Heart left ventricle (tissue), 16 donors: ENCODE data around the gene NPIPA8. TPM values are rescaled to one million over a fixed set of nuclear protein-coding genes. Genes with fewer than 3 reads are reported as not detected.
A peak's percentile ranks its signal among the peaks of the same experiment; 100 is the strongest.
"Not testable (repeated sequence)": the region's sequence is repeated elsewhere in the genome, so short reads cannot be mapped to it uniquely, and the experiment has no call there.

ENCODE experiments used
- ATAC-seq, 4 donors: fragments of 200-7000 bp; cut with Tn5 transposase; one replicate each; pipeline ENCODE4 v1.9.1; 2020 to 2022; ENCODE audit warnings: moderate library complexity in 4 of 4, mild to moderate bottlenecking in 3 of 4, moderate number of reproducible peaks in 1 of 4
- DNase-seq, 5 donors: peaks; one replicate each; pipeline ENCODE4 v3.0.0-alpha.2; 2020
- H3K27ac ChIP-seq, 12 donors: fragments of 200-600 bp; sonication (generic) in 4 of 12; one replicate each; pipeline versions ENCODE4 v1.5.0 to v1.8.0; 2016 to 2022; ENCODE audit warnings: mild to moderate bottlenecking in 2 of 12
- H3K27me3 ChIP-seq, 9 donors: fragments of 200-600 bp; sonication (generic) in 2 of 9; one replicate each; pipeline versions ENCODE4 v1.5.1 to v1.8.0; 2016 to 2022; ENCODE audit warnings: mild to moderate bottlenecking in 3 of 9
- H3K36me3 ChIP-seq, 9 donors: fragments of 200-600 bp; sonication (generic) in 2 of 9; one replicate each; pipeline versions ENCODE4 v1.5.0 to v1.8.0; 2018 to 2022; ENCODE audit warnings: mild to moderate bottlenecking in 2 of 9
- H3K4me1 ChIP-seq, 12 donors: fragments of 200-600 bp; sonication (generic) in 4 of 12; one replicate each; pipeline versions ENCODE4 v1.5.0 to v1.8.0; 2016 to 2022; ENCODE audit warnings: mild to moderate bottlenecking in 3 of 12
- H3K4me3 ChIP-seq, 12 donors: fragments of 200-600 bp; sonication (generic) in 4 of 12; one replicate each; pipeline versions ENCODE4 v1.5.0 to v1.8.0; 2017 to 2022; ENCODE audit warnings: mild to moderate bottlenecking in 9 of 12, moderate library complexity in 4 of 12
- H3K9me3 ChIP-seq, 12 donors: fragments of 200-600 bp; sonication (generic) in 4 of 12; one replicate each; pipeline versions ENCODE4 v1.5.0 to v1.8.0; 2016 to 2022; ENCODE audit warnings: mild to moderate bottlenecking in 1 of 12
- WGBS, 4 donors: extraction: QIAGEN DNeasy Blood & Tissue Kit in 2 of 4; methylation state at CpG; one replicate each; pipeline versions ENCODE4 v1.1.5 to v1.1.7; 2013 to 2018; 5-methylcytosine and 5-hydroxymethylcytosine counted together
- intact Hi-C, 10 donors: fragments of 100-400 bp; cut with DNase I; formaldehyde crosslinking; loops; one replicate each; pipeline versions ENCODE4 v1.11.1 to v1.14.2; 2022
- polyA plus RNA-seq, 2 donors: library from polyadenylated mRNA; stranded (reverse); fragments of 200-250 nt; gene quantifications; one replicate each; pipeline ENCODE4 v1.2.3, GENCODE V29; 2013
- total RNA-seq, 9 donors: library from RNA; depleted of rRNA in 2 of 9; stranded (reverse); fragments of >200 nt in 2 of 9; fragmentation: NEBNext Ultra II Directional in 3 of 9; extraction: Animal tissue kit (Norgen Biotek cat#: 25700) in 3 of 9; gene quantifications; one replicate each; pipeline versions ENCODE4 v1.1.0 to v1.2.4, GENCODE V29; 2016 to 2023
- donor health status: ischemic (EF 13 %, LVEDD 7.1; RV severe dilation, severe dysfunction).
- donor health status: healthy with polysubstance abuse.
- donor health status: DM: no; HTN: yes; CAD: no.
- donor health status: DM: no; HTN: no; CAD: no.
- donor health status: ischemic (EF 25% LVEDD 6.9; RV normal size, moderate dysfunction).
- donor health status: ischemic (EF 25% LVEDD 5.7; RV mildly dilated, moderate dysfunction).
- donor health status: healthy.
- donor health status: DM: yes; HTN: yes; CAD: no.
- donor health status: ischemic (EF 35%, LVEDD 5.7; RV mildly dilated, moderate dysfunction).
- donor health status: nonischemic (EF 11% LVEDD 7.7; RV severe dilation, severe dysfunction).
- donor health status: DM: yes; HTN: yes; CAD: no.
- donor health status: PGD.
- donor health status: ischemic (EF 29% LVEDD 5.4; RV normal size, mild dysfunction).
- donor health status: nonischemic (EF 23%, LVEDD 6.1; RV moderate dilation, normal function).

The NPIPA8 gene
- total and polyA plus RNA-seq, 11 donors = 0.19 to 13.9 (median 0.32) TPM; not detected in 4

DNA sequence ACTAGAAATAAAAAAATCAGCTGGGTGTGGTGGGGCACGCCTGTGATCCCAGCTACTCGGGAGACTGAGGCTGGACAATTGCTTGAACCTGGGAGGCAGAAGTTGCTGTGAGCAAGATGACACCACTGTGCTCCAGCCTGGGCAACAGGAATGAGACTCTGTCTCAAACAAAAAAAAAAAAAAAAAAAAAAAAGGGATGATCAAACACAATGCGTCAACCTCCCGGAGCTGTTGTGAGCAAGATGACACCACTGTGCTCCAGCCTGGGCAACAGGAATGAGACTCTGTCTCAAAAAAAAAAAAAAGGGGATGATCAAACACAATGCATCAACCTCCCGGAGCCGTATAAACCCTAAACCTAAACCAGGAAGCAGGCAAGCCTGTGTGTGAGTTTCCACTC is 24.7 kb downstream of the NPIPA8 start:
- H3K27ac ChIP-seq, ATAC-seq, DNase-seq, H3K36me3 ChIP-seq, H3K9me3 ChIP-seq, intact Hi-C loops, H3K4me3 ChIP-seq, H3K4me1 ChIP-seq, H3K27me3 ChIP-seq: not testable (repeated sequence)
- no CpG with 5 or more reads among the region's 6 CpGs for WGBS, 4 donors

DNA sequence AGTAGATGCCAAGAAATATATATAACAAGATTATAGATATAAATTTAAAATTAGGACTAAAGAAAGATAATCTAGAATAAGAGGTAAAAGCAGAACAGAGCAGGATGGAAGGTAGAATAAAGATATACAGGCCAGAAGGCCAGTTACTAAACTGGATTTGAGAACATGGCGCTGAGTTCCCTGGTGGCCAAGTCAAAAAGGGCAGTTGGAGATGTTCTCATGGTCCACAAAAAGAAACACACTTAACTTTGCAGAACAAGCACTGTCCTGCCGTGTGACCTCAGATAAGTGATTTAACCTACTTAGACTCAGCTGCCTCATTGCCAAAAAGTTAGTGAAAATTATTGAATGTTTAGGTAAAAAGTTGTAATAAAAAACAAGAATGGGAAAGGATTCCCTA is 27.4 kb downstream of the NPIPA8 start:
- H3K27me3 ChIP-seq, H3K4me1 ChIP-seq, H3K36me3 ChIP-seq, H3K9me3 ChIP-seq, intact Hi-C loops, H3K27ac ChIP-seq, H3K4me3 ChIP-seq, DNase-seq, ATAC-seq: not testable (repeated sequence)
- WGBS, 4 donors = no CpG with 5 or more reads among the region's 2 CpGs

DNA sequence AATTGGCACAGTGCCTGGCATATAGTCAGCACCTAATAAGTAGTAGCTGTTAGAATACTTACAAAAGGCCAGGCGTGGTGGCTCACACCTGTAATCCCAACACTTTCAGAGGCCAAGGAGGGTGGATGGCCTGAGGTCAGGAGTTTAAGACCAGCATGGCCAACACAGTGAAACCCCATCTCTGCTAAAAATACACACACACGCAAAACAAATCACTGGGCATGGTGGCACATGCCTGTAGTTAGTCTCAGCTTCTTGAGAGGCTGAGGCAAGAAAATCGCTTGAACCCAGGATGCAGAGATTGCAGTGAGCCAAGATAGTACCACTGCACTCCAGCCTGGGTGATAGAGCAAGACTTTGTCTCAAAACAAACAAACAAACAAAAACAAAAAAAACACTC is 29.3 kb downstream of the NPIPA8 start:
- H3K9me3 ChIP-seq, H3K27me3 ChIP-seq, ATAC-seq, H3K36me3 ChIP-seq, H3K4me3 ChIP-seq, intact Hi-C loops, DNase-seq, H3K27ac ChIP-seq, H3K4me1 ChIP-seq: not testable (repeated sequence)
- 82 to 88% methylated on average over 1 of the region's 3 CpGs; no CpG with 5 or more reads in 2 of the 4 donors for WGBS, 4 donors

DNA sequence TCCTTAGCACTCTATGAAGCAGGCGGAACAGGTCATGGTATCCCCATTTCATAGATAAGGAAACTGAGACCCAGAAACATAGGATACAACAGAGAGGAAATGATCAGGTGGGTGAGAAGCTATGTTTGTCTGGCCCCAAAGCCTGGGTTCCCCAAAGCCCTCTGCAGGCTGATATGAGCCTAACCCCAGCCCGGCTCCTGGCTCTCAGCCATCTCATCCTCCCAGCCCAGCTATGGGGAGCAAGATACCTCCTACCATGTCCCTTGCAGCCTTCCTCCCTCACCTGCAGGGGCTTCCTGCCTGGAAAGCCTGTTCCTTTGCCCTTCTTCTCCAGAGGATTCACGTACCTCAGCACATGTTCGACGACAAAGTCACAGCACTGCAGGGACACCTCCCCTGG is 30.5 kb downstream of the NPIPA8 start:
- H3K4me3 ChIP-seq, H3K27me3 ChIP-seq, intact Hi-C loops, H3K27ac ChIP-seq, H3K9me3 ChIP-seq, ATAC-seq, H3K36me3 ChIP-seq, H3K4me1 ChIP-seq, DNase-seq: not testable (repeated sequence)
- WGBS, 4 donors = 55 to 75% (median 73%) methylated on average over 1 to 4 of the region's 5 CpGs

DNA sequence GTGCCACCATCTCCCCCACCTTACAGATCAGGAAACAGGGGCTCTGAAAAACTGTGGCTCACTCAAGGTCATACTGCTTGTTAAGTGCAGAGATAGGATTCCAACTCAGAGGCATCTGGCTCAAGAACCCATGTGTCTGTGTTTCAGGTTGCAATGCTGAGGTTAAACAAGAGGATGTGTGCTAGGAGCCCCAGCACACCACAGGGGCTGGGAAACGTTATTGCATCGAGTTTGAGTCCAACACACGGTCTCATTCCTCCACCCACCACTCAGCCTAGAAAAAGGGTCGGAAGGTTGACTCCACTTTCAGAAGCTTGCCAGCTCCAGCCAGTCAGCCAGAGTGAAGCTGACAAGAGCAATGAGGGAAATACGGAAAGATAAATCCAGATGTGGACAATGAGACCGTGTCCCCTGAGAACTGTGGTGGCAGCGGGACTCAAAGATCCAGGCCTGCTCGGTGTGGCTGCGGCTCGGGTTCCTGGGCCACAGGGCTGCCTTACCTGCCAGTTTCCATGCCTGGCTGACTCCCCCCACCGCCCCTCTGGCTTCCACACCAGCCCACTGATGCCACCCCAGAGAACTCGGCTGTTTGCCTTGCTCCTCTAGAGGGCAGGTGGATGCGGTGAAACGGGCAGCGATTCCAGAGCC is 33.4 kb downstream of the NPIPA8 start:
- H3K4me1 ChIP-seq, H3K27me3 ChIP-seq, H3K9me3 ChIP-seq, DNase-seq, H3K36me3 ChIP-seq, H3K27ac ChIP-seq, H3K4me3 ChIP-seq, intact Hi-C loops, ATAC-seq: not testable (repeated sequence)
- WGBS, 4 donors = 40 to 86% methylated on average over 1 to 2 of the region's 15 CpGs; no CpG with 5 or more reads in 2 of the 4 donors

DNA sequence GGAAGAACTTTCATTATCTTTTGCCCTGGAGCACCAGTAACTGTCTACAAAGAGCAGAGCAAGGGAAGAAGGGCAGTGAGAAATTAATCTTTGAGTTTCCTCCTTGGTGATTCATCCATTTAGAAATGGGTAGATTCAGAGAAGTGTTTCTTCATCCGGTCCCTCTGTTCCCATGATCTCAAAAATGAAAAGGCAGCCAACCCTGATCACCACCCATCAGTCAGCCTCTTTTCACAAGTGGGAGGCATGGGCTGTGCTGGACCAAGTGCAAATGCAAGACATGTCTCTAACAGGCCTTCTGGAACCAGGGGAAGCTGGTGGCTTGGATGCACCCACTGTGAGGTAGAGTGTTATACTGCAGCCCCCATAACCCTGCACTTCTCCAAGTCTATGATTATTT is 38.8 kb downstream of the NPIPA8 start:
- H3K27me3 ChIP-seq, intact Hi-C loops, ATAC-seq, DNase-seq, H3K4me3 ChIP-seq, H3K27ac ChIP-seq, H3K4me1 ChIP-seq, H3K9me3 ChIP-seq, H3K36me3 ChIP-seq: not testable (repeated sequence)
- no CpG with 5 or more reads among the region's 1 CpG for WGBS, 4 donors

DNA sequence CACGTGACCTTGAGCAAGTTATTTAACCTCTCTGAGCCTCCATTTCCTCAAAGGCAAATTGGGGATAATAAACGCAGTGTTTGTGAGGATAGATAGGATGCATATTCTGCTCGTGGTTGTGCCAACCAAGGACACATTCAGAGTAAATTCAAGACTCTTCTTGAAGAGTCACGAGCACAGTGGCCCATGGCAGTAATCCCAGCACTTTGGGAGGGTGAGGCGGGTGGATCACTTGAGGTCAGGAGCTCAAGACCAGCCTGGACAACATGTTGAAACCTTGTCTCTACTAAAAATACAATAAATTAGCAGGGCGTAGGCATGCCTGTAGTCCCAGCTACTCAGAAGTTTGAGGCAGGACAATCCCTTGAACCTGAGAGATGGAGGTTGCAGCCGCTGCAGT is 39.6 kb downstream of the NPIPA8 start:
- H3K36me3 ChIP-seq, H3K9me3 ChIP-seq, H3K4me3 ChIP-seq, H3K27me3 ChIP-seq, H3K4me1 ChIP-seq, DNase-seq, H3K27ac ChIP-seq, intact Hi-C loops, ATAC-seq: not testable (repeated sequence)
- no CpG with 5 or more reads among the region's 7 CpGs for WGBS, 4 donors

DNA sequence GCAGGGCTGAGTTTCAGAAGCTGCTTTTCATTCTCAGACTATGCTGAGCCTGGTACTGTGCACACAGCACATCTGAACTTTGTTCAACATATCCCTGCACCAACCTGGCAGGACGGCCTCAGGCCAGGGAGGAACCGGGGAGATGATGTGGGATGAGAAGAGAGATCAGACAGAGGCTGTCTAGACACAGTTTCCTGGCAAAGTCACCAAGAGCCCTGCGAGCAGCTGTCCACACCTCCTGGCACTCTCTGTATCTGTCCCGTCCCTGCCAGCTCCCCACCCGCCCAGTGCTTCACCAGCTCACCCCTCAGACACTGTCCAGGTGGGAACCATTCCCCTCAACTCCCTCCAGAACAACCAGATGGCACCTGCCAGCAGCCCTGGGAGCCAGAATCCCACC is 42.2 kb downstream of the NPIPA8 start:
- DNase-seq, intact Hi-C loops, H3K36me3 ChIP-seq, H3K4me3 ChIP-seq, H3K27me3 ChIP-seq, H3K27ac ChIP-seq, H3K9me3 ChIP-seq, H3K4me1 ChIP-seq: not testable (repeated sequence)
- ATAC-seq = peak in 2 of 4 donors; percentile 50 to 72
- WGBS, 4 donors = no CpG with 5 or more reads among the region's 5 CpGs

DNA sequence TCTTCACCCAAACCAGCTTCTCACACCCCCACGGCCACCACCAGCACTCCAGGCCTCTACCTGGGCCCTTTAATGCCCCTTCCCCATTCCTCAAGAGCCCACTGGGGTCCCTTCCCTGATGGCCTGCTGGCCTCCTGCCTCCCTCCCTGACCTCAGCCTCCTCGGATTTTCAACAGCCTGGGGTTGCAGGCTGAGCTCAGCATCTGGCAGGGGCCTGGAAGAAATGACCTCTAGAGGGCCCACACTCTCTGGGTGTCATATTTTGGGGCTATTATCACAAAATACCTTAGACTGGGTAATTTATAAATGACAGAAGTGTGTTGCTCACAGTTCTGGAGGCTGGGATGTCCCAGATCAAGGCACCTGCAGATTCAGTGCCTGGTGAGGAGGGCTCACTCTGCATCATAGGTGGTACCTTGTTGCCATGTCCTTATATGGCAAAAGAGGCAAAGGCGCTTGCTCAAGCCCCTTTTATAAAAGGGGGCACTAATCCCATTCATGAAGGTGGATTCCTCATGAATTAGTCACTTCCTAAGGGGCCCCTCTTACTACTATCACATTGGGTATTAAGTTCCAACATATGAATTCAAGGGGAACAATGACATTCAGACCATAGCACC is 43.1 kb downstream of the NPIPA8 start:
- ATAC-seq, H3K9me3 ChIP-seq, H3K27ac ChIP-seq, H3K4me1 ChIP-seq, intact Hi-C loops, H3K36me3 ChIP-seq, H3K27me3 ChIP-seq, H3K4me3 ChIP-seq: not testable (repeated sequence)
- DNase-seq = peak in 1 of 5 donors; percentile 10
- 70 to 82% (median 80%) methylated on average over 1 to 2 of the region's 3 CpGs; no CpG with 5 or more reads in 1 of the 4 donors for WGBS, 4 donors

DNA sequence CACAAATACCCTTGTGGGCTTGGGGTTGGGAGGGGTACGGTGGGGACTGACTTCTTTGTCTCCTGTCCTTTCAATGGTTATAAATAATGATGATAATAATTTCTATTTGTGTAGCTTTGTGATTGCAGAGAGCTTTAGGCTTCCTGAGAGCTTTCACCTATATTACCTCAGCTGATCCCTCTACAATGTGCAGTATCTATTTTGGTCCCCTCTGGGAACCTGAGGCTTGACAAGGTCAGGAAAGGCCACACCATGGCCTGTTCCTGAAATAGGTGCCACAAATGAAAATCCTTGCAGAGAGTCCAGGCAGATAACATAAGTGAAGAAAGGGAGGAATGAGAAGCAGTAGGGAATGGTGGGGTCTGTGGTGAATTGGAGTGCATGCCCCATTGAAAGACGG is 45.6 kb downstream of the NPIPA8 start:
- ATAC-seq (peak in 2 of 4 donors; percentile 52 to 73), DNase-seq (peak in 1 of 5 donors; percentile 26)
- intact Hi-C loops, H3K4me1 ChIP-seq, H3K4me3 ChIP-seq, H3K9me3 ChIP-seq, H3K36me3 ChIP-seq, H3K27me3 ChIP-seq, H3K27ac ChIP-seq: not testable (repeated sequence)
- WGBS, 4 donors = no CpG with 5 or more reads among the region's 2 CpGs

DNA sequence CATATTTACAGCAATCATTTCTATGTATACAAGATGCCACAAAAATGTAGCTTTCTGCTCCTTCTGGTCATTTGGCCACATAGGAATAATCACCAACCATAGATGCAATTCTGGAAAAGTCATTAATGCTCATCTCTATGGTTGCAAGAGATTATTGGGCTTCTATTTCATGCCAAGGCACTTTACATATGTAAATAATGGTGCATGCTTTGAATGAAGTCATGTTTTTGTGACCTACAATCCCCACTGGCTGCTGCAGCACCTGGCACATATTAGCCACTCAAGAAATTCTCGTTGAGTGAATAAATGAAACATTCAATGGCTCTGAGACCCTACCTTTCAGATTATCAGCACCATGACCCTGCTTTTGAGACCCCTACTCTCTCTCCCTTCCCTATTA is 50.2 kb downstream of the NPIPA8 start:
- H3K9me3 ChIP-seq, intact Hi-C loops, DNase-seq, H3K27ac ChIP-seq, H3K36me3 ChIP-seq, ATAC-seq, H3K27me3 ChIP-seq, H3K4me1 ChIP-seq, H3K4me3 ChIP-seq: not testable (repeated sequence)
- 86% methylated on average over 1 of the region's 1 CpG; no CpG with 5 or more reads in 3 of the 4 donors for WGBS, 4 donors
